HG03196 (cell line): ENCODE results near the gene GAS7.

Experiments used
- ATAC-seq: cut with Tn5 transposase; IDR thresholded peaks from one replicate; pipeline ENCODE4 v1.9.1; 2021; ENCODE audit not compliant: unreplicated experiment

The GAS7 gene

GRCh38 chr17:9860851-9861250, 337.6 kb downstream of the GAS7 start:
- ATAC-seq: no peak
